SKM-1 (cell line): ENCODE data around the gene SRGAP2.
"Not testable (repeated sequence)": the region's sequence is repeated elsewhere in the genome, so short reads cannot be mapped to it uniquely, and the experiment has no call there.

Experiments used
- DNase-seq: peaks from one replicate; lab custom pipeline; 2025; ENCODE audit not compliant: unreplicated experiment; lab: John Stamatoyannopoulos, UW

Gene SRGAP2

GRCh38 chr1:206246129-206246886 lies 43.0 kb downstream of the SRGAP2 start:
- not testable (repeated sequence) for DNase-seq

- DNase-seq, result not testable (repeated sequence)
Measured at GRCh38 chr1:206250953-206251681, 47.8 kb downstream of the SRGAP2 start.

DNA sequence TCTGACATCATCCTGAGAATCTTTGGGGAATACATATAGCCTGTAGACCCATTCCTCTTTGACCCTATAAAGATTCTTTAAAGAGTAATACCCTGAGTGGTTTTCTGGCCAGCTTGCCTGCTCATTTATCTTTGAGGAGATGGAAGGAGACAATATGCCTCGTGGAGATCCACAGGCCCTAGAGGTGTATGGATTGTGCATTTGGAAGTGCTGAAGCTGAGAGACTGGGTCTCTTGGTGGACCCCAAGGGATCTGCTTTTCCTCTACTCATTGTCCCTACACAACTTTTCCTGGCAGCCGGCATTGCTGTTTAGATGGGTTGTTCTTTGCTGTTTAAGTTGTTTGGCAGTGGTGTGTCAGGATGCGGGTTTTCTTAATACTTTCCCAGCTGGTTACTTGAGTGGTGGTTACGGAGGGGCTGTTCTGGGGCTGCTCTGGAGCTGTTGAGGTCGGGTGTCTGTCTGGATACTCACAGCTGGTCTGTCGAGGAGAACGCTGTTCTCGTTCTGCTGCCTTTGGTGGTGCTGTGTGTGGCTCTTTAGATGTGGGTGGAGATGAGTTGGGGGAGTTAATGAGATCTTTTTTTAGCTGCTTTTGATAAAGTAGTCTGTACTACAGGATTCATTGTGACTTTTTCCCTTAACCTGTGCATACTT lies 49.5 kb downstream of the SRGAP2 start:
- not testable (repeated sequence) for DNase-seq
